DMS 273 (cell line): ENCODE results near the gene SH3PXD2A.
A peak's percentile ranks its signal among the peaks of the same experiment; 100 is the strongest.

ENCODE experiments used
- DNase-seq: peaks from one replicate; lab custom pipeline; 2025; ENCODE audit not compliant: unreplicated experiment; lab: John Stamatoyannopoulos, UW

SH3PXD2A gene

GRCh38 chr10:103727991-103728689 lies 127.2 kb downstream of the SH3PXD2A start:
- DNase-seq, result no peak

GRCh38 chr10:103727546-103727963 lies 127.8 kb downstream of the SH3PXD2A start:
- DNase-seq, result no peak

GRCh38 chr10:103726637-103727036 lies 128.7 kb downstream of the SH3PXD2A start:
- DNase-seq, result no peak

- DNase-seq, result no peak
These were observed 130.1 kb downstream of the SH3PXD2A start for GRCh38 chr10:103725242-103725641.

- DNase-seq, result no peak
These were observed 130.6 kb downstream of the SH3PXD2A start for GRCh38 chr10:103724771-103725170.

- no peak for DNase-seq
These were observed 131.3 kb downstream of the SH3PXD2A start for GRCh38 chr10:103724074-103724473.

- DNase-seq, result no peak
These were observed 131.8 kb downstream of the SH3PXD2A start for GRCh38 chr10:103723557-103723956.

- DNase-seq, result no peak
These were observed 132.7 kb downstream of the SH3PXD2A start for GRCh38 chr10:103722632-103723031.

- DNase-seq, result no peak
These were observed 134.4 kb downstream of the SH3PXD2A start for GRCh38 chr10:103720964-103721335.

- DNase-seq, result peak; percentile 34
These were observed 134.9 kb downstream of the SH3PXD2A start for GRCh38 chr10:103720328-103720963.

GRCh38 chr10:103719036-103719435 lies 136.3 kb downstream of the SH3PXD2A start:
- DNase-seq, result no peak

GRCh38 chr10:103718247-103718620 lies 137.1 kb downstream of the SH3PXD2A start:
- DNase-seq, result no peak

GRCh38 chr10:103717341-103718246 lies 137.8 kb downstream of the SH3PXD2A start:
- DNase-seq, result peak; percentile 75

GRCh38 chr10:103716206-103717160 lies 138.9 kb downstream of the SH3PXD2A start:
- DNase-seq, result no peak

- DNase-seq, result no peak
These were observed 139.9 kb downstream of the SH3PXD2A start for GRCh38 chr10:103715430-103715829.

GRCh38 chr10:103714232-103714891 lies 141.0 kb downstream of the SH3PXD2A start:
- no peak for DNase-seq

- DNase-seq, result peak; percentile 11
These were observed 141.7 kb downstream of the SH3PXD2A start for GRCh38 chr10:103713676-103714075.

- peak; percentile 82 for DNase-seq
These were observed 142.4 kb downstream of the SH3PXD2A start for GRCh38 chr10:103712898-103713498.

GRCh38 chr10:103712146-103712545 lies 143.2 kb downstream of the SH3PXD2A start:
- no peak for DNase-seq
